Thoracic aorta (tissue), 2 donors: Measurements from ENCODE around the gene NSMCE1. TPM values are rescaled to one million over a fixed set of nuclear protein-coding genes. Genes with fewer than 3 reads are reported as not detected.
"Not testable (repeated sequence)": the region's sequence is repeated elsewhere in the genome, so short reads cannot be mapped to it uniquely, and the experiment has no call there.

Experiments
- ATAC-seq: fragments of 150-250 bp; one replicate; pipeline ENCODE4 v1.8.0; 2017; ENCODE audit warnings: low read depth; ENCODE audit not compliant: insufficient number of reproducible peaks, low FRiP score
- DNase-seq: peaks from one replicate; pipeline ENCODE4 v3.0.0-alpha.2; 2020; ENCODE audit warnings: low spot score
- H3K27ac ChIP-seq, 2 donors: fragments of 200-600 bp; sonication (generic); 1 replicate in 1 of 2; 2 replicates in 1 of 2; pipeline ENCODE4 v1.5.1; 2016; ENCODE audit warnings: mild to moderate bottlenecking in 2 of 2, moderate library complexity in 2 of 2
- H3K27me3 ChIP-seq: fragments of 200-600 bp; sonication (generic); replicated peaks from 2 replicates; pipeline ENCODE4 v1.6.0; 2016; ENCODE audit warnings: mild to moderate bottlenecking; ENCODE audit not compliant: insufficient read depth
- H3K36me3 ChIP-seq: fragments of 200-600 bp; sonication (generic); one replicate; pipeline ENCODE4 v1.5.1; 2016
- H3K4me1 ChIP-seq, 2 donors: fragments of 200-600 bp; sonication (generic); 1 replicate in 1 of 2; 2 replicates in 1 of 2; pipeline versions ENCODE4 v1.5.1 to v1.6.0; 2016; ENCODE audit warnings: low read depth in 2 of 2, mild to moderate bottlenecking in 1 of 2; ENCODE audit not compliant: control insufficient read depth in 1 of 2
- H3K4me3 ChIP-seq: fragments of 200-600 bp; sonication (generic); 2 replicates; pipeline ENCODE4 v1.5.1; 2016; ENCODE audit warnings: mild to moderate bottlenecking
- H3K9me3 ChIP-seq: fragments of 200-600 bp; sonication (generic); 2 replicates; pipeline ENCODE4 v1.5.1; 2016
- total RNA-seq, 2 donors: library from RNA; depleted of rRNA; stranded (reverse); fragments of >200 nt; gene quantifications; one replicate each; pipeline versions ENCODE4 v1.1.0 to v1.2.3, GENCODE V29; 2016
- TF ChIP-seq, protein P1 (sequence below): fragments of 200-600 bp; sonication (generic); IDR thresholded peaks from one replicate; pipeline ENCODE4 v1.5.1; 2019; ENCODE audit warnings: antibody characterized with exemption

NSMCE1 gene
- total RNA-seq, 2 donors from 2014 or later: 23.8 to 44.5 TPM

GRCh38 chr16:27210174-27210573 lies 58.4 kb downstream of the NSMCE1 start:
- TF ChIP-seq, protein P1, sequence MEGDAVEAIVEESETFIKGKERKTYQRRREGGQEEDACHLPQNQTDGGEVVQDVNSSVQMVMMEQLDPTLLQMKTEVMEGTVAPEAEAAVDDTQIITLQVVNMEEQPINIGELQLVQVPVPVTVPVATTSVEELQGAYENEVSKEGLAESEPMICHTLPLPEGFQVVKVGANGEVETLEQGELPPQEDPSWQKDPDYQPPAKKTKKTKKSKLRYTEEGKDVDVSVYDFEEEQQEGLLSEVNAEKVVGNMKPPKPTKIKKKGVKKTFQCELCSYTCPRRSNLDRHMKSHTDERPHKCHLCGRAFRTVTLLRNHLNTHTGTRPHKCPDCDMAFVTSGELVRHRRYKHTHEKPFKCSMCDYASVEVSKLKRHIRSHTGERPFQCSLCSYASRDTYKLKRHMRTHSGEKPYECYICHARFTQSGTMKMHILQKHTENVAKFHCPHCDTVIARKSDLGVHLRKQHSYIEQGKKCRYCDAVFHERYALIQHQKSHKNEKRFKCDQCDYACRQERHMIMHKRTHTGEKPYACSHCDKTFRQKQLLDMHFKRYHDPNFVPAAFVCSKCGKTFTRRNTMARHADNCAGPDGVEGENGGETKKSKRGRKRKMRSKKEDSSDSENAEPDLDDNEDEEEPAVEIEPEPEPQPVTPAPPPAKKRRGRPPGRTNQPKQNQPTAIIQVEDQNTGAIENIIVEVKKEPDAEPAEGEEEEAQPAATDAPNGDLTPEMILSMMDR: no peak
- H3K9me3 ChIP-seq: no peaks in the 10 kb centered on the region
- H3K27ac ChIP-seq: no peak overlapping the region
- DNase-seq (no peak), ATAC-seq (no peak)
- H3K36me3 ChIP-seq: peaks cover 7% of the 10 kb centered on the region
- H3K27me3 ChIP-seq: no peaks in the 10 kb centered on the region
- H3K4me1 ChIP-seq: no peaks in the 10 kb centered on the region
- no peak overlapping the region for H3K4me3 ChIP-seq

GRCh38 chr16:27209591-27209990 lies 59.0 kb downstream of the NSMCE1 start:
- Histone ChIP-seq H3K36me3 (peaks cover 7% of the 10 kb centered on the region), H3K4me1 (peaks cover 0 to 3% of the 10 kb centered on the region in 2 donors), H3K27ac (no peak overlapping the region), H3K27me3 (no peaks in the 10 kb centered on the region), H3K4me3 (no peak overlapping the region), H3K9me3 (no peaks in the 10 kb centered on the region)
- TF ChIP-seq, protein P1: no peak
- no peak for ATAC-seq
- no peak for DNase-seq

- DNase-seq: no peak
These were observed 59.8 kb downstream of the NSMCE1 start for GRCh38 chr16:27208796-27209195.

DNA sequence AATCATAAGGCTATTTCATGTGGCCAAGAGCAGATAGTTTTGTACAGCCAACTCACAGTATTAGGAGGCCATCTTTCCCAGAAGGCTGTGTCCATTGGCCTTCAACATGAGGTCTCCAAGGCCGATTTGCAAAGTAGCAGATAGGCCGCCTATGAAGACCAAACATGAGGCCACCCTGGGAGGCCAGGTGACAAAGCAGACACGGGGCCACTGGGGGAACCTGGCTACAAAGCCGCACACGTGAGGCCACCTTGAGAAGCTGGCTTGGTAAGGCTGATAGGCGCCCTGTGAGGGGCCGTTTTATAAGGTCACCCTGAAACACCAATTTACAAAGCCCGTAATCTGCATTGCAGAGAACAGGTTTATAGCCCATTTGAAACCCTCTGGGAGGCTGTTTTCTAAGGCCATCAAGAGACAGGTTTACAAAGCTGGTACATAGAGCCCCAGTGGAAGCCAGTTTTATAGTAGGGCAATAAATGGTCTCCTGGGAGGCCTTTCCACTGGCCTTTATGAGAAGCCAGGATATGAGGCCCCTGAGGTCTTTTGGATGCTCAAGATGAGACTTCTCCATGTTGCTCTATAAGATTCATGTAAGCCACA lies 60.4 kb downstream of the NSMCE1 start:
- H3K4me1 ChIP-seq: peaks cover 0 to 7% of the 10 kb centered on the region in 2 donors
- no peak for ATAC-seq
- no peak overlapping the region for H3K4me3 ChIP-seq
- no peak overlapping the region for H3K27ac ChIP-seq
- peaks cover 7% of the 10 kb centered on the region for H3K36me3 ChIP-seq
- H3K27me3 ChIP-seq: no peaks in the 10 kb centered on the region
- no peaks in the 10 kb centered on the region for H3K9me3 ChIP-seq
- TF ChIP-seq, protein P1: no peak
- DNase-seq: no peak

More at GRCh38 chr16:27208796-27209195, 59.8 kb downstream of the NSMCE1 start:
- TF ChIP-seq, protein P1: no peak
- no peak for ATAC-seq
- no peak overlapping the region for H3K4me3 ChIP-seq
- peaks cover 7% of the 10 kb centered on the region for H3K36me3 ChIP-seq
- H3K27me3 ChIP-seq: no peaks in the 10 kb centered on the region
- peaks cover 0 to 7% of the 10 kb centered on the region in 2 donors for H3K4me1 ChIP-seq
- H3K9me3 ChIP-seq: no peaks in the 10 kb centered on the region
- no peak overlapping the region for H3K27ac ChIP-seq

DNA sequence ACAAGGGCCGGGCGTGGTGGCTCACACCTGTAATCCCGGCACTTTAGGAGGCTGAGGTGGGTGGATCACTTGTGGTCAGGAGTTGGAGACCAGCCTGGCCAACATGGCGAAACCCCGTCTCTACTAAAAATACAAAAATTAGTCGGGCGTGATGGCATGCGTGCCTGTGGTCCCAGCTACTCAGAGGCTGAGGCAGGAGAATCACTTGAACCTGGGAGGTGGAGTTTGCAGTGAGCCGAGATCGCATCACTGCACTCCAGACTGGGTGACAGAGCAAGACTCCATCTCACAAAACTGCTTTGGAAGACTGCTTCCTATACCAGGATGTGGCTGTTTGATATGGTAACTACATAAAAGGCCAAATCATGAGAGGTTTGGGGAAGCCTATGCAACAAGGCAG lies 61.5 kb downstream of the NSMCE1 start:
- ATAC-seq: not testable (repeated sequence)

More for the DNA sequence above, 61.5 kb downstream of the NSMCE1 start:
- DNase-seq, H3K27ac ChIP-seq, H3K4me3 ChIP-seq, H3K9me3 ChIP-seq, H3K36me3 ChIP-seq, H3K27me3 ChIP-seq: not testable (repeated sequence)
- H3K4me1 ChIP-seq: peaks cover 3 to 12% of the 10 kb centered on the region in 2 donors
